ENCODE results near the gene SCN10A.

SCN10A gene

GRCh38 chr3:38792983-38793382 lies 23.0 kb downstream of the SCN10A start:
- Histone ChIP-seq H3K79me2 (ENCODE audit: control insufficient read depth, insufficient read depth, low read length, unreplicated experiment) (no peaks in the 10 kb centered on the region), H2AFZ (ENCODE audit: low read length, unreplicated experiment) (no peak overlapping the region), H3K27ac (ENCODE audit: low read depth, low read length) (no peak overlapping the region), H3K36me3 (ENCODE audit: insufficient read depth, low read length) (no peaks in the 10 kb centered on the region), H3K27me3 (ENCODE audit: insufficient read depth, low read length) (peaks cover 88% of the 10 kb centered on the region), H3K4me3 (ENCODE audit: low read depth, low read length) (no peak overlapping the region), H3K4me1 (ENCODE audit: control insufficient read depth, insufficient read depth, low read length, unreplicated experiment) (no peaks in the 10 kb centered on the region)

DNA sequence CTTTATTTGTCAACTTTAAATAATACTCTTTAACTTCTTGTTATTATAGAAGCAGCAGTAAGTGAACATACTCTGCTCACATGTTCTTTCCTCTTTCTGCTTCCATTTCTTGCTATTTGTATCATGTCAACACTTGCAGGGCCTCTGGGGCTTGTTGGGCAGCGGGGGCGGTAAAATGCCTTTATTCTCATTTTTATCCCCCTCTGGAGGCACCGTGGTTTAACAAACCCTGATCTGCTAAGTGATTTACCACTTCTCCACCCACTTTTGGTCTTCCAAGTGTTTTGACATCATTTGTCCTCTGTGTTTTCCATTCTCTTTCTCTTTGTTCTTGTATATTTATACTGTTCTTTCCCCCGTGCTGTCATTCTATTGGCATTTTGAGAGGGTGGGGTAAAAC lies 33.9 kb downstream of the SCN10A start:
- Histone ChIP-seq H3K4me1 (ENCODE audit: control insufficient read depth, insufficient read depth, low read length, unreplicated experiment) (no peaks in the 10 kb centered on the region), H3K4me3 (ENCODE audit: low read depth, low read length) (no peak overlapping the region), H3K27ac (ENCODE audit: low read depth, low read length) (no peak overlapping the region), H3K36me3 (ENCODE audit: insufficient read depth, low read length) (no peaks in the 10 kb centered on the region), H2AFZ (ENCODE audit: low read length, unreplicated experiment) (no peak overlapping the region), H3K27me3 (ENCODE audit: insufficient read depth, low read length) (peaks cover 33% of the 10 kb centered on the region), H3K79me2 (ENCODE audit: control insufficient read depth, insufficient read depth, low read length, unreplicated experiment) (no peaks in the 10 kb centered on the region)

- no peak overlapping the region for H3K4me3 ChIP-seq (ENCODE audit: low read depth, low read length)
- H3K27me3 ChIP-seq (ENCODE audit: insufficient read depth, low read length), result peaks cover 32% of the 10 kb centered on the region
- H3K27ac ChIP-seq (ENCODE audit: low read depth, low read length), result no peak overlapping the region
- no peak overlapping the region for H2AFZ ChIP-seq (ENCODE audit: low read length, unreplicated experiment)
- no peaks in the 10 kb centered on the region for H3K36me3 ChIP-seq (ENCODE audit: insufficient read depth, low read length)
- no peaks in the 10 kb centered on the region for H3K4me1 ChIP-seq (ENCODE audit: control insufficient read depth, insufficient read depth, low read length, unreplicated experiment)
- no peaks in the 10 kb centered on the region for H3K79me2 ChIP-seq (ENCODE audit: control insufficient read depth, insufficient read depth, low read length, unreplicated experiment)
These were observed 42.5 kb downstream of the SCN10A start for GRCh38 chr3:38773528-38773927.

- Histone ChIP-seq H3K27ac (ENCODE audit: low read depth, low read length) (no peak overlapping the region), H2AFZ (ENCODE audit: low read length, unreplicated experiment) (no peak overlapping the region), H3K4me3 (ENCODE audit: low read depth, low read length) (no peak overlapping the region), H3K79me2 (ENCODE audit: control insufficient read depth, insufficient read depth, low read length, unreplicated experiment) (no peaks in the 10 kb centered on the region), H3K36me3 (ENCODE audit: insufficient read depth, low read length) (no peaks in the 10 kb centered on the region), H3K27me3 (ENCODE audit: insufficient read depth, low read length) (peaks cover 24% of the 10 kb centered on the region; the same call in 1 of the 2 replicates), H3K4me1 (ENCODE audit: control insufficient read depth, insufficient read depth, low read length, unreplicated experiment) (no peaks in the 10 kb centered on the region)
These were observed 52.4 kb downstream of the SCN10A start for GRCh38 chr3:38763569-38763968.

DNA sequence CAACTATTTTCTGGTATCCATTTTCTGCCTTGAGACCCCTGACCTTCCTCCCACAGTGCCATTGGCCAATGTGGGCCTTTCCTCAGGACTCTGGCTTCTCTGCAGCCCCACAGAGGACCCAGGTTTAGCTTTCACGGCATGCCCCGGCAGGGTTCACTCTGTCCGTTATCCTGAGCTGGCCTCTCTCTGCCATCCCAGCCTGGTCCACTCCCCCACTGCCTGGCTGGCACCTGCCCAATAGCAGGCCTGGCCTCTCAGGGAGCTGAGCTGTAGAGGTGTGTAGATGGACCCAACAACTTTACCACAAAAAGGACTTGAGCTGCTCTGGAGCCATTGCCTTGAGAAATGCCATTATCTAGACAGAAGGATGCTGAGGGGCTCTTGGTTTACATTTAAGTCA lies 57.5 kb downstream of the SCN10A start:
- Histone ChIP-seq H2AFZ (ENCODE audit: low read length, unreplicated experiment) (no peak overlapping the region), H3K36me3 (ENCODE audit: insufficient read depth, low read length) (no peaks in the 10 kb centered on the region), H3K27ac (ENCODE audit: low read depth, low read length) (no peak overlapping the region), H3K4me3 (ENCODE audit: low read depth, low read length) (no peak overlapping the region), H3K27me3 (ENCODE audit: insufficient read depth, low read length) (peaks cover 17% of the 10 kb centered on the region; the same call in 1 of the 2 replicates), H3K79me2 (ENCODE audit: control insufficient read depth, insufficient read depth, low read length, unreplicated experiment) (no peaks in the 10 kb centered on the region), H3K4me1 (ENCODE audit: control insufficient read depth, insufficient read depth, low read length, unreplicated experiment) (no peaks in the 10 kb centered on the region)

DNA sequence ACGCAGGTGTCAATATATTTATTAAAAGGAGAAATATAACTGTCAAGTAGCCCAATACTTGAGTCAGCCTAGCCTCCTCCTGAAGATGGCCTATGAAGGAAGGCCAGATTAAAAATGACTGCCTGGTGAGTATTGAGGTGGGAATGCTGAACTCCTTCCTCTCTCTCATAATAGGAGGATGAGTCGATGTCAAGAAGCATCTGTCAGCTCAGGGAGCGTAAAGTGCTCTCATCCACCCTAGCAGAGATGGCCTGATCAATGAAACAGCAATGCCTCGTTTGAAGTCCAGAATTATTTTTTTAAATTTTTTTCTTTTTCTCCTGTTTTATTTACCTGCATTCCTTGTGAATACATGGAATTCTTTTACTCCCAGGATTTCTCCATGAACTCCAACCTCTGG lies 58.3 kb downstream of the SCN10A start:
- Histone ChIP-seq H3K27me3 (ENCODE audit: insufficient read depth, low read length) (peaks cover 22% of the 10 kb centered on the region), H3K36me3 (ENCODE audit: insufficient read depth, low read length) (no peaks in the 10 kb centered on the region), H3K79me2 (ENCODE audit: control insufficient read depth, insufficient read depth, low read length, unreplicated experiment) (no peaks in the 10 kb centered on the region), H2AFZ (ENCODE audit: low read length, unreplicated experiment) (no peak overlapping the region), H3K4me3 (ENCODE audit: low read depth, low read length) (no peak overlapping the region), H3K27ac (ENCODE audit: low read depth, low read length) (no peak overlapping the region), H3K4me1 (ENCODE audit: control insufficient read depth, insufficient read depth, low read length, unreplicated experiment) (no peaks in the 10 kb centered on the region)

GRCh38 chr3:38756892-38757291 lies 59.1 kb downstream of the SCN10A start:
- Histone ChIP-seq H3K4me3 (ENCODE audit: low read depth, low read length) (no peak overlapping the region), H2AFZ (ENCODE audit: low read length, unreplicated experiment) (no peak overlapping the region), H3K36me3 (ENCODE audit: insufficient read depth, low read length) (no peaks in the 10 kb centered on the region), H3K79me2 (ENCODE audit: control insufficient read depth, insufficient read depth, low read length, unreplicated experiment) (no peaks in the 10 kb centered on the region), H3K4me1 (ENCODE audit: control insufficient read depth, insufficient read depth, low read length, unreplicated experiment) (no peaks in the 10 kb centered on the region), H3K27ac (ENCODE audit: low read depth, low read length) (no peak overlapping the region), H3K27me3 (ENCODE audit: insufficient read depth, low read length) (peaks cover 27% of the 10 kb centered on the region)

GRCh38 chr3:38755130-38755529 lies 60.9 kb downstream of the SCN10A start:
- peaks cover 35% of the 10 kb centered on the region for H3K27me3 ChIP-seq (ENCODE audit: insufficient read depth, low read length)
- no peak overlapping the region for H3K27ac ChIP-seq (ENCODE audit: low read depth, low read length)
- no peaks in the 10 kb centered on the region for H3K79me2 ChIP-seq (ENCODE audit: control insufficient read depth, insufficient read depth, low read length, unreplicated experiment)
- H3K36me3 ChIP-seq (ENCODE audit: insufficient read depth, low read length), result no peaks in the 10 kb centered on the region
- no peaks in the 10 kb centered on the region for H3K4me1 ChIP-seq (ENCODE audit: control insufficient read depth, insufficient read depth, low read length, unreplicated experiment)
- no peak overlapping the region for H2AFZ ChIP-seq (ENCODE audit: low read length, unreplicated experiment)
- H3K4me3 ChIP-seq (ENCODE audit: low read depth, low read length), result no peak overlapping the region

GRCh38 chr3:38746641-38747040 lies 69.4 kb downstream of the SCN10A start:
- Histone ChIP-seq H3K27me3 (ENCODE audit: insufficient read depth, low read length) (peaks cover 67% of the 10 kb centered on the region), H3K4me1 (ENCODE audit: control insufficient read depth, insufficient read depth, low read length, unreplicated experiment) (no peaks in the 10 kb centered on the region), H2AFZ (ENCODE audit: low read length, unreplicated experiment) (no peak overlapping the region), H3K27ac (ENCODE audit: low read depth, low read length) (no peak overlapping the region), H3K36me3 (ENCODE audit: insufficient read depth, low read length) (no peaks in the 10 kb centered on the region), H3K79me2 (ENCODE audit: control insufficient read depth, insufficient read depth, low read length, unreplicated experiment) (no peaks in the 10 kb centered on the region), H3K4me3 (ENCODE audit: low read depth, low read length) (no peak overlapping the region)

DNA sequence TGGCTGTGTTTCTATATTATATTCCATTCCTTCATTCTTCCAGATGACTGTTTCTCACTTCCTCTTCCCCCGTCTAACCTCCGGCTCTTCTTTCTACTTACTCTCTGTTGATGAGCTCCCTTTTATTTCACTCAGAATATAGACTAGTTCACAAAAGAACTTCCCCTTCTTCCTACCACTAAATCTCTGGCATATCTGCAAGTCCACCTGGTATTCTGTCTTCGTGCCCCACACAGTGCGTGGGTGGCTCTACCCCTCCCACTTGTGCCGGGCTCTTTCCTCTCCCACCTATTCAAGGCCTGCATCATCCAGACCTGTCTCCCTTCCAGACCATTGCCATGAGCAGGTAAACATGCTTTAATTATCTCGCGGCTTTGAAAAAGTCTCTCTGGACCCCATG lies 73.0 kb downstream of the SCN10A start:
- H3K36me3 ChIP-seq (ENCODE audit: insufficient read depth, low read length), result no peaks in the 10 kb centered on the region
- no peaks in the 10 kb centered on the region for H3K4me1 ChIP-seq (ENCODE audit: control insufficient read depth, insufficient read depth, low read length, unreplicated experiment)
- no peak overlapping the region for H3K27ac ChIP-seq (ENCODE audit: low read depth, low read length)
- peaks cover 57% of the 10 kb centered on the region for H3K27me3 ChIP-seq (ENCODE audit: insufficient read depth, low read length)
- H2AFZ ChIP-seq (ENCODE audit: low read length, unreplicated experiment), result no peak overlapping the region
- H3K79me2 ChIP-seq (ENCODE audit: control insufficient read depth, insufficient read depth, low read length, unreplicated experiment), result no peaks in the 10 kb centered on the region
- no peak overlapping the region for H3K4me3 ChIP-seq (ENCODE audit: low read depth, low read length)

DNA sequence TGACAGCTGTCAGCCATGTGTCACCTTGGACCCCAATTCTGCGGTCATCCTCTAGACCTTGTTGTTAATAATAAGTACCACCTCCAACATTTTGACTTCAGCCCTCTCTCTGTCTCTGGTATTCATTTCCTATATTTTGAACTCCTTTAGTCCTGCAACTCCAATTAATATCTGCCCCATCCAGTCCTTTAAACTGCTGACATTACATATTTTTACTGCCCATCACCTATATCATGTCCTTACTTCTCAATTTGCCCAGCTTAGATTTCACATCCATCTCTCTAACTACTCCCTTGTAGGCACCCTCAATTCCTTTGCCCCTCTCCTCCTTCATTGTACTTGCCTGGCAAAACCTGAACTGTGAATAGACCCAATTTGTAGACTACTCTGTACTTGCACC lies 73.5 kb downstream of the SCN10A start:
- H3K4me3 ChIP-seq (ENCODE audit: low read depth, low read length), result no peak overlapping the region
- H3K27me3 ChIP-seq (ENCODE audit: insufficient read depth, low read length), result peaks cover 52% of the 10 kb centered on the region
- H3K79me2 ChIP-seq (ENCODE audit: control insufficient read depth, insufficient read depth, low read length, unreplicated experiment), result no peaks in the 10 kb centered on the region
- H3K27ac ChIP-seq (ENCODE audit: low read depth, low read length), result no peak overlapping the region
- H3K4me1 ChIP-seq (ENCODE audit: control insufficient read depth, insufficient read depth, low read length, unreplicated experiment), result no peaks in the 10 kb centered on the region
- H2AFZ ChIP-seq (ENCODE audit: low read length, unreplicated experiment), result no peak overlapping the region
- H3K36me3 ChIP-seq (ENCODE audit: insufficient read depth, low read length), result no peaks in the 10 kb centered on the region
